OCI-LY7 (cell line): ENCODE results near the gene SKA2.

Source experiments
- CTCF ChIP-seq: fragments of 200-600 bp; sonication (generic); conservative IDR thresholded peaks from 2 replicates; pipeline ENCODE4 v1.5.1; 2014; ENCODE audit warnings: mild to moderate bottlenecking, antibody characterized with exemption, low read length, moderate library complexity, mixed read lengths
- EZH2phosphoT487 ChIP-seq: fragments of 200-600 bp; sonication (generic); IDR thresholded peaks from 2 replicates; pipeline ENCODE4 v1.6.1; 2018; ENCODE audit warnings: low read depth, borderline replicate concordance, mild to moderate bottlenecking, mixed run types, antibody characterized with exemption, low read length, moderate library complexity, mixed read lengths

GRCh38 chr17:59154292-59154720 lies 680 bp downstream of the SKA2 start:
- TF ChIP-seq CTCF (no peak), EZH2phosphoT487 (no peak)
